HEK293 (cell line): ENCODE measurements around the gene POU2AF1.

Experiments
- CTCF ChIA-PET: fragments of 350-600 bp; formaldehyde crosslinking; extraction: SDS; loops from one replicate; lab custom pipeline; 2021; ENCODE audit warnings: antibody characterized with exemption; lab: Yijun Ruan, JAX
- POLR2A ChIA-PET: fragments of 300-600 bp; formaldehyde crosslinking; extraction: SDS; loops from one replicate; lab custom pipeline; 2020; ENCODE audit warnings: antibody characterized with exemption, inconsistent platforms; lab: Yijun Ruan, JAX
- H3K27ac ChIP-seq: fragments of 200-500 bp; sonication (Bioruptor generic); 2 replicates; pipeline ENCODE4 v1.5.1; 2014; ENCODE audit warnings: low read depth, low read length, control low read depth, inconsistent platforms; ENCODE audit errors: extremely low read depth
- H3K36me3 ChIP-seq, 2 experiments: fragments of 200-500 bp in 1 of 2; sonication (Bioruptor generic) in 1 of 2; 1 replicate in 1 of 2; 2 replicates in 1 of 2; pipeline ENCODE4 v1.5.1; 2014 to 2017; ENCODE audit warnings: inconsistent platforms in 2 of 2, low read length in 2 of 2; ENCODE audit not compliant: control insufficient read depth in 2 of 2, insufficient read depth in 1 of 2
- H3K4me1 ChIP-seq: fragments of 200-500 bp; sonication (Bioruptor generic); 2 replicates; pipeline ENCODE4 v1.5.1; 2014; ENCODE audit warnings: mild to moderate bottlenecking, low read length, inconsistent platforms; ENCODE audit not compliant: control insufficient read depth, insufficient read depth
- H3K4me3 ChIP-seq: 2 replicates; pipeline ENCODE4 v1.5.1; 2011; ENCODE audit warnings: low read depth, mild to moderate bottlenecking, control low read depth, low read length, moderate library complexity
- H3K9me3 ChIP-seq: fragments of 200-500 bp; sonication (Bioruptor generic); 2 replicates; pipeline ENCODE4 v1.5.1; 2014; ENCODE audit warnings: low read depth, low read length, inconsistent platforms; ENCODE audit not compliant: control insufficient read depth, insufficient read depth
- GFI1B ChIP-seq: fragments of 450-650 bp; formaldehyde crosslinking; IDR thresholded peaks from 2 replicates; pipeline ENCODE4 v1.5.1; 2016; ENCODE audit warnings: missing biosample characterization, missing genetic modification characterization
- HIC1 ChIP-seq: fragments of 450-650 bp; formaldehyde crosslinking; IDR thresholded peaks from 2 replicates; pipeline ENCODE4 v1.5.1; 2016; ENCODE audit warnings: missing biosample characterization, missing genetic modification characterization
- KLF1 ChIP-seq: fragments of 450-650 bp; formaldehyde crosslinking; IDR thresholded peaks from 2 replicates; pipeline ENCODE4 v1.5.1; 2016; ENCODE audit warnings: missing biosample characterization, missing genetic modification characterization
- PRDM6 ChIP-seq: fragments of 450-650 bp; formaldehyde crosslinking; IDR thresholded peaks from 2 replicates; pipeline ENCODE4 v1.5.1; 2017; ENCODE audit warnings: missing biosample characterization, missing genetic modification characterization
- REPIN1 ChIP-seq: fragments of 450-650 bp; formaldehyde crosslinking; IDR thresholded peaks from 2 replicates; pipeline ENCODE4 v1.5.1; 2017; ENCODE audit warnings: missing biosample characterization, missing genetic modification characterization, low read depth
- ZNF223 ChIP-seq: fragments of 450-650 bp; formaldehyde crosslinking; IDR thresholded peaks from 2 replicates; pipeline ENCODE4 v1.5.1; 2016; ENCODE audit warnings: missing biosample characterization, missing genetic modification characterization
- ZNF362 ChIP-seq: fragments of 450-650 bp; formaldehyde crosslinking; IDR thresholded peaks from 2 replicates; pipeline ENCODE4 v1.5.1; 2016; ENCODE audit warnings: missing biosample characterization, missing genetic modification characterization
- ZNF37A ChIP-seq: fragments of 450-650 bp; IDR thresholded peaks from 2 replicates; pipeline ENCODE4 v1.5.1; 2018; ENCODE audit warnings: missing biosample characterization, missing genetic modification characterization
- ZNF423 ChIP-seq: fragments of 450-650 bp; formaldehyde crosslinking; IDR thresholded peaks from 2 replicates; pipeline ENCODE4 v1.5.1; 2016; ENCODE audit warnings: missing biosample characterization, missing genetic modification characterization
- ZNF433 ChIP-seq: fragments of 450-650 bp; formaldehyde crosslinking; IDR thresholded peaks from 2 replicates; pipeline ENCODE4 v1.5.1; 2016; ENCODE audit warnings: missing biosample characterization, missing genetic modification characterization, low read depth
- ZNF48 ChIP-seq: fragments of 450-650 bp; formaldehyde crosslinking; IDR thresholded peaks from 2 replicates; pipeline ENCODE4 v1.5.1; 2016; ENCODE audit warnings: missing biosample characterization, missing genetic modification characterization
- ZNF530 ChIP-seq: fragments of 450-650 bp; formaldehyde crosslinking; IDR thresholded peaks from 2 replicates; pipeline ENCODE4 v1.5.1; 2016; ENCODE audit warnings: low read depth, missing biosample characterization, missing genetic modification characterization
- ZNF639 ChIP-seq: fragments of 450-650 bp; formaldehyde crosslinking; IDR thresholded peaks from 2 replicates; pipeline ENCODE4 v1.5.1; 2016; ENCODE audit warnings: missing biosample characterization, missing genetic modification characterization
- ZNF660 ChIP-seq: fragments of 450-650 bp; IDR thresholded peaks from 2 replicates; pipeline ENCODE4 v1.5.1; 2018; ENCODE audit warnings: missing biosample characterization, mild to moderate bottlenecking, missing genetic modification characterization
- ZNF664 ChIP-seq: fragments of 450-650 bp; formaldehyde crosslinking; IDR thresholded peaks from 2 replicates; pipeline ENCODE4 v1.5.1; 2016; ENCODE audit warnings: missing biosample characterization, missing genetic modification characterization
- ZXDB ChIP-seq: fragments of 450-650 bp; formaldehyde crosslinking; IDR thresholded peaks from 2 replicates; pipeline ENCODE4 v1.5.1; 2016; ENCODE audit warnings: missing biosample characterization, missing genetic modification characterization

The POU2AF1 gene

GRCh38 chr11:111373590-111373989, 5.5 kb downstream of the POU2AF1 start:
- no peaks in the 10 kb centered on the region for H3K4me1 ChIP-seq
- POLR2A ChIA-PET = no interaction called here
- H3K4me3 ChIP-seq = no peak overlapping the region

GRCh38 chr11:111372538-111372937, 6.5 kb downstream of the POU2AF1 start:
- no peaks in the 10 kb centered on the region for H3K9me3 ChIP-seq
- no peaks in the 10 kb centered on the region for H3K4me1 ChIP-seq
- POLR2A ChIA-PET = interaction anchor here (0.9 kb wide), 1 partner anchor 898 kb away, joined by 3 read pairs; no protein-coding TSS in a partner anchor
- H3K36me3 ChIP-seq = no peaks in the 10 kb centered on the region
- CTCF ChIA-PET = interaction anchor here (1.8 kb wide), 1 partner anchor 50 kb away, joined by 6 read pairs; no protein-coding TSS in a partner anchor
- no peak overlapping the region for H3K4me3 ChIP-seq
- no peak overlapping the region for H3K27ac ChIP-seq
- no peak for TF ChIP-seq GFI1B (tag by site-specific recombination)
- peak; percentile 72 for TF ChIP-seq ZXDB (tag by site-specific recombination)
- peak; percentile 90 for TF ChIP-seq ZNF664 (tag by site-specific recombination)

More at GRCh38 chr11:111373590-111373989, 5.5 kb downstream of the POU2AF1 start:
- Histone ChIP-seq H3K9me3 (no peaks in the 10 kb centered on the region), H3K36me3 (no peaks in the 10 kb centered on the region), H3K27ac (no peak overlapping the region)
- CTCF ChIA-PET = no interaction called here
- no peak for TF ChIP-seq HIC1 (tag by site-specific recombination)
- no peak for TF ChIP-seq ZNF639 (tag by site-specific recombination)
- TF ChIP-seq REPIN1 (tag by site-specific recombination) = no peak
- no peak for TF ChIP-seq ZNF362 (tag by site-specific recombination)
- TF ChIP-seq ZNF37A (tag by site-specific recombination) = no peak
- TF ChIP-seq KLF1 (tag by site-specific recombination) = no peak
- TF ChIP-seq ZNF223 (tag by site-specific recombination) = no peak
- TF ChIP-seq ZNF48 (tag by site-specific recombination) = no peak
- no peak for TF ChIP-seq ZNF433
- no peak for TF ChIP-seq ZNF530 (tag by site-specific recombination)
- no peak for TF ChIP-seq ZNF423 (tag by site-specific recombination)
- no peak for TF ChIP-seq PRDM6 (tag by site-specific recombination)

- ChIA-PET CTCF (interaction anchor here (1.8 kb wide), 1 partner anchor 52 kb away, joined by 6 read pairs; no protein-coding TSS in a partner anchor), POLR2A (no interaction called here)
- Histone ChIP-seq H3K4me1 (no peaks in the 10 kb centered on the region), H3K27ac (no peak overlapping the region), H3K9me3 (no peaks in the 10 kb centered on the region)
- TF ChIP-seq ZNF423 (tag by site-specific recombination) = no peak
- TF ChIP-seq ZNF660 (tag by site-specific recombination) = no peak
- TF ChIP-seq, all 188 proteins: peak for 0
- H3K4me3 ChIP-seq = no peak overlapping the region
- no peaks in the 10 kb centered on the region for H3K36me3 ChIP-seq
These were observed 8.0 kb downstream of the POU2AF1 start for GRCh38 chr11:111370902-111371578.
